Measurements from ENCODE around the gene MIEF1.

MIEF1 gene

DNA sequence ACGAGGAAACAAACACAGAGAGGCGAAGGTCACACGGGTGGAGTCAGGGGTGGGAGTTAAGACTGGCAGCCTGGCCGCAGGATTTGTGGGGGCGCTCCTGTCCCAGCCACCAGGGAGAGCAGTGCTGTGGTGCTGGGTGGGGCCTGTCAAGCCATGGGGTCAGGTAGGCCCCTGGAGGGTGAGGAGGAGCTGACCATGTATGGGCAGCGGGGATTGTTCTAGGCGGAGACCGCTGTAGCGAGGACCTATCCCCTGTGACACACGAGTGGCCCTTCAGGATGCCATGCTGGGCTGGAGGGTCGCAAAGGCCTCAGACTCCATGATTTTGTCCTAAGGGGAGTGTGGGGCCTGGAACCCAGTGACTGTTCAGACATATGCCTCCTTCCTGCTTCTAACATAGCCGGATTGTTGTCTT lies 32.0 kb downstream of the MIEF1 start:
- H3K4me1 Mint-ChIP-seq, result peaks cover 29% of the 10 kb centered on the region
- H3K27me3 Mint-ChIP-seq, result no peaks in the 10 kb centered on the region
- DNase-seq (ENCODE audit: low spot score in 2 of 2) (no peak), ATAC-seq (replicated peaks; ENCODE audit: extremely low read depth, poor library complexity, severe bottlenecking) (no peak)
- H3K27ac Mint-ChIP-seq (ENCODE audit: low read depth), result no peak overlapping the region
- peaks cover 18% of the 10 kb centered on the region for H3K36me3 Mint-ChIP-seq (ENCODE audit: insufficient read depth)
- H3K9me3 Mint-ChIP-seq, result no peaks in the 10 kb centered on the region
- no peak overlapping the region for H3K4me3 Mint-ChIP-seq

DNA sequence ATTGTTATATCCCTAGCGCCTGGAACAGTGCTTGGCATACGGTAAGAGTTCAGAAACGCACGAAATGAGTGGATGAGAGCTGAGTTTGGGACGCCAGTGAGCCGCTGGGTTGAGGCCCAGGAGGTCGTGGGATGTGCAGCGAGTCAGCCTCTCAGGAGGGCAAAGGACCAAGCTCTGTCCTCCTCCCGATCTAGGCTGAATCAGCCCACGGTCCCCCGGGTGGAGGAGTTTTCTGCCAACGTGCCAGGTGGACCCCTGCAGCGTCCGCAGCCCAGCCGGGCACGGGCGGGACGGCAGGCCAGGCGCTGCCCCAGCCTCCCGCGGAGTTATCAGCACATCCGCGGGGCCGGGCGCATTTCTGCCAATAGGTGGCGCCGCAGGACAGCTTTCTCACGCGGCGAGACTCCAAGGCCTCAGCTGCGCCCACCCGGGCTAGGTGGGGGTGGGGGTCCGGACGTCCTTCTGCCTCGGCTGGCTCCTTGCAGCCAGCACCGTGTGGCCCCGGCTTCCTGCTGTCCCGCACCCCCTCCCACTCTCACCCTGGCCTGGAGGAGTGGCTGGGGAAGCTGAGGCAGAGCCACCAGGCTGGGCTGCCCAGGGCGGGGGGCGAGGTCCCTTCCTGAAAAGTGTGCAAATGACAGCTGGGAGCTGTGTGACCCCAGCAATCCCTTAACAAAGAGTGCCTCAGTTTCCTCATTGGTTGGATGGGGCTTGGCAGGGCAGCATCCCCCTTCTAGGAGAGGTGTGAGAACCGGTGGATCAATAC lies 32.7 kb downstream of the MIEF1 start:
- H3K27ac Mint-ChIP-seq (ENCODE audit: low read depth), result no peak overlapping the region
- no peak for ATAC-seq (replicated peaks; ENCODE audit: extremely low read depth, poor library complexity, severe bottlenecking)
- peaks cover 24% of the 10 kb centered on the region for H3K4me1 Mint-ChIP-seq
- H3K27me3 Mint-ChIP-seq, result no peaks in the 10 kb centered on the region
- peaks cover 13% of the 10 kb centered on the region for H3K36me3 Mint-ChIP-seq (ENCODE audit: insufficient read depth)
- DNase-seq (ENCODE audit: low spot score in 2 of 2), result peak; percentile 68 to 84
- H3K9me3 Mint-ChIP-seq, result no peaks in the 10 kb centered on the region
- no peak overlapping the region for H3K4me3 Mint-ChIP-seq

DNA sequence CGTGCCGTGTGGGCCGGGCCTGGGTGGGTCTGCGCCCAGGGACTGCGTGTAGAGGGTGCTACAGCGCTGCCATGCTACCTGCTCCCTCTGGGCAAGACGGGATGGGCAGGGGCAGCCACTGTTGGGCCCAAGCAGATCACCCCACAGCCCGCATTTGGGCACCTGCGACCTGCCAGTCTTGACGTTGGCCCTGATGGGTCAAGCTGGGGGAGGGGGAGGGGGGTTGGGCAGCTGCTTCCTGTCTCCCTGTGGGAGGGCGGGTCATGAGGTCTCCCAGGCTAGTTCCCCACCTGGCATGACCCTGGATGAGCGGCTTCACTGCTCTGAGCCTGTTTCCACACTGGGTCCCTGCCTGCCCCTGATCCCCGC lies 33.3 kb downstream of the MIEF1 start:
- no peaks in the 10 kb centered on the region for H3K9me3 Mint-ChIP-seq
- no peaks in the 10 kb centered on the region for H3K27me3 Mint-ChIP-seq
- ATAC-seq (replicated peaks; ENCODE audit: extremely low read depth, poor library complexity, severe bottlenecking), result no peak
- no peak overlapping the region for H3K4me3 Mint-ChIP-seq
- H3K36me3 Mint-ChIP-seq (ENCODE audit: insufficient read depth), result peaks cover 11% of the 10 kb centered on the region
- H3K27ac Mint-ChIP-seq (ENCODE audit: low read depth), result no peak overlapping the region
- peaks cover 21% of the 10 kb centered on the region for H3K4me1 Mint-ChIP-seq
- DNase-seq (ENCODE audit: low spot score in 2 of 2), result no peak

DNA sequence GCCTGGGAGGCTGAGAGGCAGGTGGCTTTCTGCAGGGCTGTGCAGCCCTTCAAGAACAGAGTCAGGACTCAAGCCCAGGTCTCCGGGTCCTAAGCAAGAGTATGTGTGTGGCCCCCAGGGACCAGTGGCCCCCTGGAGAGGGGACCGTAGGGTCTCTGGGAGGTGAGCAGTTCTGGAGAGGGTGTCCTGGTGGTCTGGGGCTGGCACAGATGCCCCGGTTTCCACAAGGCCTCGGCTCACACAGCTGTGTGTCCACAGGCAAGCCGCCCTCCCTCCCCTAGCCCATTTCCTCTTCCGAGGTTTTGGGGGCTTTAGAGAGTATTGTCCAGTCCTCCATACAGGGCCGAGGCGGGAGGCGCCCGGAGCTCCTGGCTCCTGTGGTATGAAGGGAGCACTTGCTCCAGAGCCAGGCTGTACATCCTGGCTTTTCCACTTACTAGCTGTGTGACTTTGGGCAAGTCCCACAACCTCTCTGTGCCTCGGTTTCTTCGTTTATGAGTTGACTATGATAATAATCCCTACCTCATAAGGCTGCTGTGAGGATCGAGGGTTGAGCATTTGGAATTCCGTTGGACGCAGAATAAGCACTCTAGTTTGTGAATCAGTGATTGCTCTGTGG lies 33.9 kb downstream of the MIEF1 start:
- Mint-ChIP-seq H3K4me1 (peaks cover 18% of the 10 kb centered on the region), H3K36me3 (ENCODE audit: insufficient read depth) (peaks cover 6% of the 10 kb centered on the region), H3K27ac (ENCODE audit: low read depth) (no peak overlapping the region), H3K27me3 (no peaks in the 10 kb centered on the region), H3K4me3 (no peak overlapping the region), H3K9me3 (no peaks in the 10 kb centered on the region)
- DNase-seq (ENCODE audit: low spot score in 2 of 2) (no peak), ATAC-seq (replicated peaks; ENCODE audit: extremely low read depth, poor library complexity, severe bottlenecking) (no peak)

DNA sequence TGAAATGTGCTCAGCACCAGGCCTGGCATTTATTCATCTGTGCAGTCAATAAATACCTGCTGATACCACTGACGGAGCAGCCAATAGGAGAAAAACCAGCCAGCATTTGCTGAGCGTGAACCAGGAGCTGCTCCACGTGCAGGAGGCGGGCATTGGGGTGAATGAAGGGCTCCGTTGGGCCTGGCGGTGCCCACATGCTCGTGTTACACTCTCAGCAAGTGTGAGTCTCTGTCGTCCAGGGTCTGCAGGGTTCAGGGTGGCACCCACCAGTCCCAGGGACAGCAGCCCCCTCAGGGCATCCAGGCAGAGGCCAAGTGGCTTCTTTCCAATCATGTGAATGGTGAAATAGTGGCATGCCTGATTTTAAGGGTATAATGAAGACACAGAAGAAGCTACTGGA lies 34.6 kb downstream of the MIEF1 start:
- DNase-seq (ENCODE audit: low spot score in 2 of 2) (no peak), ATAC-seq (replicated peaks; ENCODE audit: extremely low read depth, poor library complexity, severe bottlenecking) (no peak)
- H3K4me1 Mint-ChIP-seq, result peaks cover 11% of the 10 kb centered on the region
- peaks cover 5% of the 10 kb centered on the region for H3K36me3 Mint-ChIP-seq (ENCODE audit: insufficient read depth)
- H3K27me3 Mint-ChIP-seq, result no peaks in the 10 kb centered on the region
- no peak overlapping the region for H3K4me3 Mint-ChIP-seq
- no peaks in the 10 kb centered on the region for H3K9me3 Mint-ChIP-seq
- no peak overlapping the region for H3K27ac Mint-ChIP-seq (ENCODE audit: low read depth)

DNA sequence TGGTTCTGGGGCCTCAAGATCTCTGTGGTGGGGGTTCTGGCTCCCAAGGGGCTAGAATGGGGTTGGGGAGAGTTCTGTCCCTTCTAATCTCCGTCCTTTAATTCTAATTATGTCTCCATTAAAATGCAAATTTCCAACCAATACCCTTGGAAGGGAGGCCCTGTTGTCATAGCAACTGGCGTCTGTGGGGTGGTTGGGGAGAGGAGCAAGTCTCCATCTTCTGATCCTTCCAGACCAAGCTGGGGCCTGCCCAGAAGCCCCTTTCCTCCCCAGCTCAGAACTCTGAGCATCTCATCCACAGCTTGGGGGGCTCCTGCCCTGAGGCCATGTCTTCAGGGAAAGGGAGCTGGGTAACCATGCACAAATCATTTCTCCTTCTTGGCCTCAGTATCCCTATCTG lies 35.9 kb downstream of the MIEF1 start:
- H3K27ac Mint-ChIP-seq (ENCODE audit: low read depth), result no peak overlapping the region
- H3K9me3 Mint-ChIP-seq, result no peaks in the 10 kb centered on the region

DNA sequence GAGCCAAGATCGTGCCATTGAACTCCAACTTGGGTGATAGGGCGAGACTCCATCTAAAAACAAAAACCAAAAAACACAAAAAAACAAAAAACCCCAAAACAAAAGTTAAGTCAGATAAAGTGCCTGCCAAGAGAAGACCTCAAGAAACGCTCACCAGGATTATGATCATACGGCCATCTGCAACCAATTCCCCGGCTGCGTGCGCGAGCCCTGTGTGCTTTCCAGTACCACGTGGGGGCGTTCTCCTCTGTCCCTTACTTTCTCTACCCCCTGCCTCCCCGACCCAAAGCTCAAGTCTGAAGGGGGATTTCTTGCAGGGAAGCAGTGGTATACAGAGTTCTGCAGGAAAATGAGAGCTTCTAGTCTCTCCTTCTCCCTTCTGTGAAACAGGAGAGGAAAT lies 41.0 kb downstream of the MIEF1 start:
- Mint-ChIP-seq H3K4me1 (peaks cover 44% of the 10 kb centered on the region), H3K4me3 (no peak overlapping the region), H3K27me3 (no peaks in the 10 kb centered on the region), H3K27ac (ENCODE audit: low read depth) (no peak overlapping the region), H3K9me3 (no peaks in the 10 kb centered on the region), H3K36me3 (ENCODE audit: insufficient read depth) (peaks cover 8% of the 10 kb centered on the region)
- no peak for ATAC-seq (replicated peaks; ENCODE audit: extremely low read depth, poor library complexity, severe bottlenecking)
- DNase-seq (ENCODE audit: low spot score in 2 of 2), result no peak

More for the DNA sequence above, 35.9 kb downstream of the MIEF1 start:
- no peaks in the 10 kb centered on the region for H3K27me3 Mint-ChIP-seq
- no peak for ATAC-seq (replicated peaks; ENCODE audit: extremely low read depth, poor library complexity, severe bottlenecking)
- H3K4me3 Mint-ChIP-seq, result no peak overlapping the region
- H3K36me3 Mint-ChIP-seq (ENCODE audit: insufficient read depth), result no peaks in the 10 kb centered on the region
- no peak for DNase-seq (ENCODE audit: low spot score in 2 of 2)
- H3K4me1 Mint-ChIP-seq, result peaks cover 7% of the 10 kb centered on the region

DNA sequence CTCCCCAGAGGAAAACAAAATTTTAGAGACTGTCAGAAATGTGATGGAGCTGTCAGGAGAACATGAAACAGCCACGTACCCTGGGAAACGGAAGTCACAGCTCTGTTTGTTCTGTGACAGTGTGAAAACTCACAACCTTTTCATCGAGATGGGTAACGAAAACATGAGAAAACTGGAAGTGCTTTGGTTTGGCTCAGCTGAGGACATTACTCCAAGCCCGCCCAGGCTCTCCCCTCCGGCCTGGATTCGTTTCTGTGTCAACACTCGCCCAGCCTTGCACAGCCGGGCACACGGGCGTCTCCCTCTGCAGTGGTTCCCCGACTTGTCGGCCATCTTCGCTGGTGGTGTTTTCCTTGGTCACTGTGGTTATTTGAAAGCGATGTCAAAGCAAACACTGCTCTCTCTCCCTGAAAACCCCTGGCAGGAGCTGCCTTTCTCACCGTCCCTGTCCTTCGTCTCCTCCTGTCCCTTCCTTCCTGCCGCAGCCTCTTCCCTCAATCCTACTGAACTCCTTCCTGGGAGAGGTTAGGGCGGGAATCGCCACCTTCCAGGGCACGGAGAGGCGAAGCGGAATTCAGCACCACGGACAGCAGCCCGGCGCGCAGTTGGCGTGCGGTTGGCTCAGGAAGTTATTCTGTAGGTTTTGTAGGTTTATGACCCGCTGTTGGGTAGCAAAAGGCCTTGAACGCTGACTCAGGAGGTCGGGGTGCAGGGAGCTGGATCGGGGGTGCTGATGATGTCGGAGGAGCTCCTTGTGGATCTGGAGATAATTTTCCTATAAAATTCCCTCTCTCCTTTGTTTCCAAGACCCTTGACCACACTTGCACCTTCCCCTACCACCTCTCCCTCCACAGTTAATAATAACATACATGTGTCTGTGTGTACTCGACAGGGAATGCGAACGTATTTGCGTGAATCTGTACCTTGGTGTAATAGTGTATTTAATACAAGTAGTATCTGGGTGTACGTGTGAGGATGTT lies 43.6 kb downstream of the MIEF1 start:
- H3K4me3 Mint-ChIP-seq, result peak overlapping the region; percentile 83
- peak overlapping the region; percentile 44 for H3K27ac Mint-ChIP-seq (ENCODE audit: low read depth)
- peak; percentile 58 to 61 for DNase-seq (ENCODE audit: low spot score in 2 of 2)
- H3K4me1 Mint-ChIP-seq, result peaks cover 38% of the 10 kb centered on the region
- ATAC-seq (replicated peaks; ENCODE audit: extremely low read depth, poor library complexity, severe bottlenecking), result peak; percentile 87
- H3K27me3 Mint-ChIP-seq, result no peaks in the 10 kb centered on the region
- no peaks in the 10 kb centered on the region for H3K9me3 Mint-ChIP-seq
- peaks cover 8% of the 10 kb centered on the region for H3K36me3 Mint-ChIP-seq (ENCODE audit: insufficient read depth)

DNA sequence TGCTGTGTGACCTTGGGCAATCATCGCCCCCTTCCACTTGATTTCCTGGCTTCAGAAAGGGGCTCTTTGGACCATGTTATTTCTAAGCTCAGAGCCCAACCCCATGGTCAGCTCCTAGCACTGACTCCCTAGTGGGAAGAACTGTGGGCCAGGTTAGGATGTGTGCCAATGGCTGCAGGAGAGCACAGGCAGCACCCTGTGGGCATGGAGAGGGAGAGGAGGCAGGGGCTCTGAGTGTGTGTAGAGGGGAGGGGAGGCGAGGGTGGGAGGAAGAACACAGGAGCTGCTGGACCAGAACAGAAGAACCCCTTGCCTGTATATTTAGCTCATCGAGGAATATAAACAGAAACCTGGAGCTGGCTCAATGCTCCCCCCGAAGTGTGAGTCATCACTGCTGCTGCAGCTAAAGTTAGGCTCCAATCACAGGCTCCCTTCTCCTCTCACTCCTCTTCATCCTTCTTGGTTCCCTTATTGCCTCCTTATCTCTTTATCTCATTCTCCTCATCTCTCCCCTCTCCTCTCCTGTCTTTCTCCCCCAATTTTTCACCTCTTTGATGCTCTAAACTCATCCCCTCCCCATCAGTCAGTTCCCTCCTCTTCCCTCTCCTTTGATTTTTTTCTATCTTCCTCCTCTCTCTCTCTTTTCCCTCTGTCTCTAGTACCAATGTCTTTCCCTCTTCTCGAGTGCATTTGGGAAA lies 44.9 kb downstream of the MIEF1 start:
- H3K27me3 Mint-ChIP-seq, result no peaks in the 10 kb centered on the region
- H3K4me3 Mint-ChIP-seq, result peak overlapping the region; percentile 83
- peaks cover 8% of the 10 kb centered on the region for H3K36me3 Mint-ChIP-seq (ENCODE audit: insufficient read depth)
- ATAC-seq (replicated peaks; ENCODE audit: extremely low read depth, poor library complexity, severe bottlenecking) (no peak), DNase-seq (ENCODE audit: low spot score in 2 of 2) (no peak)
- H3K4me1 Mint-ChIP-seq, result peaks cover 38% of the 10 kb centered on the region
- no peaks in the 10 kb centered on the region for H3K9me3 Mint-ChIP-seq
- H3K27ac Mint-ChIP-seq (ENCODE audit: low read depth), result no peak overlapping the region

DNA sequence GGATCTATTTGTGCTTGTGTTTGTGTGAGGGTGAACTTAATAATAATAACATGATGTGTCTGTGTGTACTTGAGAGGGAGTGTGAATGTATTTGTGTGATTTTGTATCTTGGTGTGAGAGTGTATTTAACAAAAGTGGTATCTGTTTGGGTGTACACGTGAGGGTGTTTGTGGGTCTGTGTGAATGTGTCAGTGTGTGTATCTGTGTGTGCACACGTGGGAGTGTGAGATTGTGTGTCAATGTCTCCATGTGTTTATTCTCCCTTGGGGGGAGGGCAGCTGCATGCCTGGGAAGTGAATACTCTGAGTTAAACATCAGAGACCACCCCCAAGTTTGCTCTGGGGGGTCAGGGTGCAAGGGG lies 45.5 kb downstream of the MIEF1 start:
- H3K4me1 Mint-ChIP-seq, result peaks cover 38% of the 10 kb centered on the region
- peaks cover 8% of the 10 kb centered on the region for H3K36me3 Mint-ChIP-seq (ENCODE audit: insufficient read depth)
- no peak overlapping the region for H3K27ac Mint-ChIP-seq (ENCODE audit: low read depth)
- no peak for ATAC-seq (replicated peaks; ENCODE audit: extremely low read depth, poor library complexity, severe bottlenecking)
- H3K9me3 Mint-ChIP-seq, result no peaks in the 10 kb centered on the region
- no peak for DNase-seq (ENCODE audit: low spot score in 2 of 2)
- peak overlapping the region; percentile 3 for H3K4me3 Mint-ChIP-seq
- peaks cover 2% of the 10 kb centered on the region for H3K27me3 Mint-ChIP-seq

DNA sequence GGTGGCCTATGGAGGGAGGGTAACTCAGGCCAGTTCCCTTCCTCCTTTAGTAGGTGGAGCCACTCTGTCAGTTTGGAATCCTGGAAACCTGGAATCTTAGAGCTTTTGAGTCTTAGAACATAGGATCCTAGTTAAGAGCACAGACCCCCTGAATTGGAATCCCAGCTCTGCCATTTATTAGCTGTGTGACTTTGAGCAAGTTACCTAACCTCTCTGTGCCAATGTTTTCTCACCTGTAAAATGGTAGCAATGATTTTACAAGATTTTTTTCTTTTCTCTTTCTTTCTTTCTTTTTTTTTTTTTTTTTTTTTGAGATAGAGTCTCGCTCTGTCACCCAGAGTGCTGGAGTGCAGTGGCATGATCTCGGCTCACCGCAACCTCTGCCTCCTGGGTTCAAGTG lies 51.3 kb downstream of the MIEF1 start:
- Mint-ChIP-seq H3K4me1 (peaks cover 7% of the 10 kb centered on the region), H3K4me3 (no peak overlapping the region), H3K9me3 (no peaks in the 10 kb centered on the region), H3K36me3 (ENCODE audit: insufficient read depth) (peaks cover 2% of the 10 kb centered on the region), H3K27me3 (peaks cover 34% of the 10 kb centered on the region), H3K27ac (ENCODE audit: low read depth) (no peak overlapping the region)
- DNase-seq (ENCODE audit: low spot score in 2 of 2), result no peak
- ATAC-seq (replicated peaks; ENCODE audit: extremely low read depth, poor library complexity, severe bottlenecking), result no peak

DNA sequence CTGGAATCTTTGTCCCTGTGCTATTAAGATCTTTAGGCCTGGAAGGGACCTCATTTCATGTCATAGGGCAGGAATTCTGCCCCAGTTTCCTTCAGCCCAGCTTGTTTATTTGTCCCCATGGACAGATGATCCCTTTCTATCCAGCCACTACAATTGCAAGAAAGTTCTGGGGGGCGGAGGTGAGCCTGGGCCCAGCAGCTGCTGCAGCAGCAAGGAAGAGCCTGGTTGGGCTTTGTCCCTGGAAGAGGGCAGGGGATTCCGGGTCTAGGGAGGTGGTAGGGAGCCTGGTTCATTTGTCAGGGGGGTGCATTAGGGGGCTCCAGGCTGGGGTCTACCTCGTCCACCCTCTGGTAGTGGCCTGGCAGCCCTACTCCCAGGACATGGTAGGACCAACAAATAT lies 52.1 kb downstream of the MIEF1 start:
- DNase-seq (ENCODE audit: low spot score in 2 of 2), result no peak
- no peak for ATAC-seq (replicated peaks; ENCODE audit: extremely low read depth, poor library complexity, severe bottlenecking)
- Mint-ChIP-seq H3K4me3 (no peak overlapping the region), H3K27ac (ENCODE audit: low read depth) (no peak overlapping the region), H3K4me1 (peaks cover 7% of the 10 kb centered on the region), H3K9me3 (no peaks in the 10 kb centered on the region), H3K27me3 (peaks cover 34% of the 10 kb centered on the region), H3K36me3 (ENCODE audit: insufficient read depth) (peaks cover 2% of the 10 kb centered on the region)
